WTC11 (cell line): Measurements from ENCODE around the gene IL34. TPM values are rescaled to one million over a fixed set of nuclear protein-coding genes. Genes with fewer than 3 reads are reported as not detected.

Experiments used
- ATAC-seq: fragments of 200-7000 bp; cut with Tn5 transposase; 2 replicates; pipeline ENCODE4 v1.10.0; 2021; ENCODE audit warnings: mild to moderate bottlenecking, moderate library complexity
- CTCF ChIA-PET: fragments of 300-600 bp; sonication (Branson Sonifier 250); formaldehyde crosslinking; loops from one replicate; lab custom pipeline; 2021; ENCODE audit warnings: antibody characterized with exemption; lab: Charles Lee
- POLR2A ChIA-PET: fragments of 350-600 bp; sonication (Branson Sonifier 250); formaldehyde crosslinking; loops from one replicate; lab custom pipeline; 2021; ENCODE audit warnings: antibody characterized with exemption; lab: Charles Lee
- DNase-seq: peaks from one replicate; pipeline ENCODE4 v3.0.0; 2021; ENCODE audit warnings: low spot score
- H3K27ac Mint-ChIP-seq: 2 replicates; pipeline ENCODE4 v1.8.0; 2021; ENCODE audit warnings: mixed read lengths
- H3K27me3 Mint-ChIP-seq: 2 replicates; pipeline ENCODE4 v1.8.0; 2021; ENCODE audit warnings: low read depth, mild to moderate bottlenecking, moderate library complexity, mixed read lengths
- H3K36me3 Mint-ChIP-seq: 2 replicates; pipeline ENCODE4 v1.8.0; 2021; ENCODE audit warnings: mixed read lengths
- H3K4me1 Mint-ChIP-seq: 2 replicates; pipeline ENCODE4 v1.8.0; 2022; ENCODE audit warnings: mixed read lengths
- H3K4me3 Mint-ChIP-seq: 2 replicates; pipeline ENCODE4 v1.8.0; 2021; ENCODE audit warnings: mild to moderate bottlenecking, moderate library complexity, mixed read lengths
- H3K9me3 Mint-ChIP-seq: 2 replicates; pipeline ENCODE4 v1.8.0; 2021; ENCODE audit warnings: mixed read lengths
- CREM ChIP-seq: sonication (generic); formaldehyde crosslinking; IDR thresholded peaks from 2 replicates; pipeline ENCODE4 v1.8.1; 2022; ENCODE audit warnings: mild to moderate bottlenecking, missing genetic modification reagents, moderate library complexity
- E2F5 ChIP-seq: sonication (generic); formaldehyde crosslinking; IDR thresholded peaks from 2 replicates; pipeline ENCODE4 v1.8.1; 2022; ENCODE audit warnings: mild to moderate bottlenecking, moderate library complexity, missing genetic modification reagents
- FOXJ3 ChIP-seq: sonication (generic); formaldehyde crosslinking; IDR thresholded peaks from 2 replicates; pipeline ENCODE4 v1.9.0; 2021; ENCODE audit warnings: missing genetic modification reagents, mild to moderate bottlenecking, borderline replicate concordance
- FOXK1 ChIP-seq: sonication (generic); formaldehyde crosslinking; IDR thresholded peaks from 2 replicates; pipeline ENCODE4 v1.8.0; 2022; ENCODE audit warnings: mild to moderate bottlenecking, moderate library complexity, missing genetic modification reagents
- FOXP4 ChIP-seq: sonication (generic); formaldehyde crosslinking; IDR thresholded peaks from 2 replicates; pipeline ENCODE4 v1.8.0; 2022; ENCODE audit warnings: mild to moderate bottlenecking, missing genetic modification reagents
- GRHL2 ChIP-seq: fragments of 250-450 bp; sonication (Bioruptor Pico); IDR thresholded peaks from 2 replicates; pipeline ENCODE4 v1.8.0; 2022; ENCODE audit warnings: mild to moderate bottlenecking, moderate library complexity; ENCODE audit not compliant: insufficient replicate concordance, severe bottlenecking
- GTF2I ChIP-seq: fragments of 250-450 bp; sonication (Bioruptor Pico); conservative IDR thresholded peaks from 2 replicates; pipeline ENCODE4 v1.4.0; 2021; ENCODE audit warnings: mild to moderate bottlenecking
- MYBL2 ChIP-seq: sonication (generic); formaldehyde crosslinking; IDR thresholded peaks from 2 replicates; pipeline ENCODE4 v1.8.1; 2023; ENCODE audit warnings: mild to moderate bottlenecking, moderate library complexity, missing genetic modification reagents
- NFYB ChIP-seq: sonication (generic); formaldehyde crosslinking; conservative IDR thresholded peaks from 2 replicates; pipeline ENCODE4 v1.8.0; 2022; ENCODE audit warnings: low read depth, missing genetic modification reagents
- NR1H2 ChIP-seq: sonication (generic); formaldehyde crosslinking; IDR thresholded peaks from 2 replicates; pipeline ENCODE4 v1.9.0; 2021; ENCODE audit warnings: mild to moderate bottlenecking, moderate library complexity, missing genetic modification reagents
- NR2C2 ChIP-seq: sonication (generic); formaldehyde crosslinking; IDR thresholded peaks from 2 replicates; pipeline ENCODE4 v1.8.0; 2022; ENCODE audit warnings: mild to moderate bottlenecking, missing genetic modification reagents
- PRRX2 ChIP-seq: fragments of 250-450 bp; sonication (Bioruptor Pico); IDR thresholded peaks from 2 replicates; pipeline ENCODE4 v1.8.0; 2021; ENCODE audit warnings: mild to moderate bottlenecking
- SP1 ChIP-seq: sonication (generic); formaldehyde crosslinking; conservative IDR thresholded peaks from 2 replicates; pipeline ENCODE4 v1.8.1; 2022; ENCODE audit warnings: missing genetic modification reagents
- TP53 ChIP-seq: sonication (generic); formaldehyde crosslinking; IDR thresholded peaks from 2 replicates; pipeline ENCODE4 v1.8.1; 2023; ENCODE audit warnings: mild to moderate bottlenecking, missing genetic modification reagents
- ZBTB43 ChIP-seq: sonication (generic); formaldehyde crosslinking; IDR thresholded peaks from 2 replicates; pipeline ENCODE4 v1.8.1; 2023; ENCODE audit warnings: mild to moderate bottlenecking, missing genetic modification reagents
- ZNF263 ChIP-seq: sonication (generic); formaldehyde crosslinking; IDR thresholded peaks from 2 replicates; pipeline ENCODE4 v1.8.1; 2022; ENCODE audit warnings: low read depth, mild to moderate bottlenecking, moderate library complexity, missing genetic modification reagents
- total RNA-seq: library from RNA; stranded (reverse); gene quantifications from 3 replicates; pipeline ENCODE4 v1.2.3, GENCODE V29; 2021
- TF ChIP-seq, protein P1 (sequence below): sonication (generic); formaldehyde crosslinking; IDR thresholded peaks from 2 replicates; pipeline ENCODE4 v1.8.1; 2023; ENCODE audit warnings: mild to moderate bottlenecking, missing genetic modification reagents, moderate library complexity
- TF ChIP-seq, protein P2 (sequence below): sonication (generic); formaldehyde crosslinking; conservative IDR thresholded peaks from 2 replicates; pipeline ENCODE4 v1.8.1; 2022; ENCODE audit warnings: mild to moderate bottlenecking, missing genetic modification reagents
- TF ChIP-seq, protein P3 (sequence below): fragments of 200-600 bp; IDR thresholded peaks from 2 replicates; pipeline ENCODE4 v1.8.0; 2022; ENCODE audit warnings: antibody characterized with exemption
- TF ChIP-seq, protein P4 (sequence below): sonication (generic); formaldehyde crosslinking; IDR thresholded peaks from 2 replicates; pipeline ENCODE4 v1.8.0; 2022; ENCODE audit warnings: missing genetic modification reagents

IL34 gene
- total RNA-seq, 1 experiment from 2014 or later = 8.8 TPM

DNA sequence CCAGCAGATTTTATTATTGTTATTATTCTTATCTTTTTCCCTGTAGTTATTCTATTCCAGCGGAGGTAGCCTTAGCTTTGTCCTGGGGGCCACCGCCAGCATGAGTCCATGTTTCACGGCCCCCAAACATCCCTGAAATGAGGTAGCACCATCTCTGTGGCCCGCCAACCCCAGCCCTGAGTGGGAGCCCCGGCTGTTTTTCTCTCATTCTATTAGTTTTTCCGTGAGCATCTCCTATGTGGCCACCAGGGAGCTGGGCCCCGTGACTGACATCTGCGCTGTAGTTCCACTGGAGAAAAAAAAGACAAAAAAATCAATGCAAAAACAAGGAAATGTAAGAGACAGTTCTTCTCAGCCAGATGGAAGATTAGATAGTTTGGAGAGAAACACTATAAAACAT lies 43.5 kb upstream of the IL34 start:
- POLR2A ChIA-PET = no interaction called here
- Mint-ChIP-seq H3K4me1 (no peaks in the 10 kb centered on the region), H3K27me3 (peaks cover 30% of the 10 kb centered on the region), H3K27ac (no peak overlapping the region), H3K36me3 (no peaks in the 10 kb centered on the region), H3K9me3 (no peaks in the 10 kb centered on the region), H3K4me3 (no peak overlapping the region)
- DNase-seq (no peak), ATAC-seq (no peak)
- TF ChIP-seq MYBL2 (no peak), ZNF263 (CRISPR knock-in tag) (no peak), GRHL2 (CRISPR knock-in tag) (no peak), SP1 (CRISPR knock-in tag) (no peak), NFYB (CRISPR knock-in tag) (no peak), FOXK1 (CRISPR knock-in tag) (no peak), ZBTB43 (CRISPR knock-in tag) (no peak), TP53 (no peak), NR2C2 (CRISPR knock-in tag) (no peak)
- TF ChIP-seq, protein P1, sequence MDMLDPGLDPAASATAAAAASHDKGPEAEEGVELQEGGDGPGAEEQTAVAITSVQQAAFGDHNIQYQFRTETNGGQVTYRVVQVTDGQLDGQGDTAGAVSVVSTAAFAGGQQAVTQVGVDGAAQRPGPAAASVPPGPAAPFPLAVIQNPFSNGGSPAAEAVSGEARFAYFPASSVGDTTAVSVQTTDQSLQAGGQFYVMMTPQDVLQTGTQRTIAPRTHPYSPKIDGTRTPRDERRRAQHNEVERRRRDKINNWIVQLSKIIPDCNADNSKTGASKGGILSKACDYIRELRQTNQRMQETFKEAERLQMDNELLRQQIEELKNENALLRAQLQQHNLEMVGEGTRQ (CRISPR knock-in tag) = no peak
- TF ChIP-seq, protein P2, sequence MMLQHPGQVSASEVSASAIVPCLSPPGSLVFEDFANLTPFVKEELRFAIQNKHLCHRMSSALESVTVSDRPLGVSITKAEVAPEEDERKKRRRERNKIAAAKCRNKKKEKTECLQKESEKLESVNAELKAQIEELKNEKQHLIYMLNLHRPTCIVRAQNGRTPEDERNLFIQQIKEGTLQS (CRISPR knock-in tag) = no peak
- TF ChIP-seq, protein P3, sequence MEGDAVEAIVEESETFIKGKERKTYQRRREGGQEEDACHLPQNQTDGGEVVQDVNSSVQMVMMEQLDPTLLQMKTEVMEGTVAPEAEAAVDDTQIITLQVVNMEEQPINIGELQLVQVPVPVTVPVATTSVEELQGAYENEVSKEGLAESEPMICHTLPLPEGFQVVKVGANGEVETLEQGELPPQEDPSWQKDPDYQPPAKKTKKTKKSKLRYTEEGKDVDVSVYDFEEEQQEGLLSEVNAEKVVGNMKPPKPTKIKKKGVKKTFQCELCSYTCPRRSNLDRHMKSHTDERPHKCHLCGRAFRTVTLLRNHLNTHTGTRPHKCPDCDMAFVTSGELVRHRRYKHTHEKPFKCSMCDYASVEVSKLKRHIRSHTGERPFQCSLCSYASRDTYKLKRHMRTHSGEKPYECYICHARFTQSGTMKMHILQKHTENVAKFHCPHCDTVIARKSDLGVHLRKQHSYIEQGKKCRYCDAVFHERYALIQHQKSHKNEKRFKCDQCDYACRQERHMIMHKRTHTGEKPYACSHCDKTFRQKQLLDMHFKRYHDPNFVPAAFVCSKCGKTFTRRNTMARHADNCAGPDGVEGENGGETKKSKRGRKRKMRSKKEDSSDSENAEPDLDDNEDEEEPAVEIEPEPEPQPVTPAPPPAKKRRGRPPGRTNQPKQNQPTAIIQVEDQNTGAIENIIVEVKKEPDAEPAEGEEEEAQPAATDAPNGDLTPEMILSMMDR = no peak
- CTCF ChIA-PET = interaction anchor here (1.3 kb wide), 1 partner anchor 13 kb away, joined by 3 read pairs; no protein-coding TSS in a partner anchor

GRCh38 chr16:70604407-70605282 lies 41.7 kb upstream of the IL34 start:
- Mint-ChIP-seq H3K27ac (no peak overlapping the region), H3K9me3 (no peaks in the 10 kb centered on the region), H3K4me1 (peaks cover 3% of the 10 kb centered on the region), H3K27me3 (peaks cover 35% of the 10 kb centered on the region), H3K36me3 (no peaks in the 10 kb centered on the region), H3K4me3 (no peak overlapping the region)
- POLR2A ChIA-PET = no interaction called here
- DNase-seq = no peak
- 0 out of 2 replicates have a peak, but pooled peaks have one; percentile 6 for TF ChIP-seq GTF2I (CRISPR knock-in tag)
- no peak for TF ChIP-seq FOXJ3 (CRISPR knock-in tag)
- no peak for TF ChIP-seq GRHL2 (CRISPR knock-in tag)
- no peak for TF ChIP-seq E2F5 (CRISPR knock-in tag)
- TF ChIP-seq CREM (CRISPR knock-in tag) = no peak
- TF ChIP-seq, protein P4, sequence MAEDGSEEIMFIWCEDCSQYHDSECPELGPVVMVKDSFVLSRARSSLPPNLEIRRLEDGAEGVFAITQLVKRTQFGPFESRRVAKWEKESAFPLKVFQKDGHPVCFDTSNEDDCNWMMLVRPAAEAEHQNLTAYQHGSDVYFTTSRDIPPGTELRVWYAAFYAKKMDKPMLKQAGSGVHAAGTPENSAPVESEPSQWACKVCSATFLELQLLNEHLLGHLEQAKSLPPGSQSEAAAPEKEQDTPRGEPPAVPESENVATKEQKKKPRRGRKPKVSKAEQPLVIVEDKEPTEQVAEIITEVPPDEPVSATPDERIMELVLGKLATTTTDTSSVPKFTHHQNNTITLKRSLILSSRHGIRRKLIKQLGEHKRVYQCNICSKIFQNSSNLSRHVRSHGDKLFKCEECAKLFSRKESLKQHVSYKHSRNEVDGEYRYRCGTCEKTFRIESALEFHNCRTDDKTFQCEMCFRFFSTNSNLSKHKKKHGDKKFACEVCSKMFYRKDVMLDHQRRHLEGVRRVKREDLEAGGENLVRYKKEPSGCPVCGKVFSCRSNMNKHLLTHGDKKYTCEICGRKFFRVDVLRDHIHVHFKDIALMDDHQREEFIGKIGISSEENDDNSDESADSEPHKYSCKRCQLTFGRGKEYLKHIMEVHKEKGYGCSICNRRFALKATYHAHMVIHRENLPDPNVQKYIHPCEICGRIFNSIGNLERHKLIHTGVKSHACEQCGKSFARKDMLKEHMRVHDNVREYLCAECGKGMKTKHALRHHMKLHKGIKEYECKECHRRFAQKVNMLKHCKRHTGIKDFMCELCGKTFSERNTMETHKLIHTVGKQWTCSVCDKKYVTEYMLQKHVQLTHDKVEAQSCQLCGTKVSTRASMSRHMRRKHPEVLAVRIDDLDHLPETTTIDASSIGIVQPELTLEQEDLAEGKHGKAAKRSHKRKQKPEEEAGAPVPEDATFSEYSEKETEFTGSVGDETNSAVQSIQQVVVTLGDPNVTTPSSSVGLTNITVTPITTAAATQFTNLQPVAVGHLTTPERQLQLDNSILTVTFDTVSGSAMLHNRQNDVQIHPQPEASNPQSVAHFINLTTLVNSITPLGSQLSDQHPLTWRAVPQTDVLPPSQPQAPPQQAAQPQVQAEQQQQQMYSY = peak; percentile 71
- TF ChIP-seq FOXP4 (CRISPR knock-in tag) = no peak
- no peak for TF ChIP-seq PRRX2 (CRISPR knock-in tag)
- TF ChIP-seq NR1H2 (CRISPR knock-in tag) = no peak
- CTCF ChIA-PET = no interaction called here
- ATAC-seq = peak; percentile 22; the same call in 1 of the 2 replicates
